ENCODE data around the gene MORC3.

The MORC3 gene

DNA sequence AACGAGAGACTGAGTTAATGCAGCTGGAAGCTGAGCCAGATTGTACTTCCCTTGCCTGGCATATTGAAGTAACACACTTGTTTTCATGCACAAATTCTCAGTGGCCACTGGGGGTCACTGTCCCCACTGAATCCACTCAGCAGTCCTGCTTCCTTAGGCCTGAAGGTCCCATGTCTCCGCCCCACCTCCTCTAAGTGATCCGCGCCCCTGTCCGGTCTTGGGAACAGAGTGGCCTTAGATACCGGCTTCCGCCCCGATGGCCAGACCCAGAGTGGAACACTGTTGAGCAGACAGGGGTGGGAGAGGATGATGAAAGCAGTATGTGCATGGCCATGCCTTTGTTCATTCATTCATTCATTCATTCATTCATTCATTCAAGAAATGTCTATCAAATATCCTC lies 100.0 kb downstream of the MORC3 start:
- H3K27ac Mint-ChIP-seq = no peak overlapping the region
- H3K4me1 Mint-ChIP-seq (ENCODE audit: low read depth) = no peaks in the 10 kb centered on the region
- no peaks in the 10 kb centered on the region for H3K9me3 Mint-ChIP-seq
- H3K36me3 Mint-ChIP-seq (ENCODE audit: low read depth) = peaks cover 24% of the 10 kb centered on the region
- no peak overlapping the region for H3K4me3 Mint-ChIP-seq
- no peaks in the 10 kb centered on the region for H3K27me3 Mint-ChIP-seq

DNA sequence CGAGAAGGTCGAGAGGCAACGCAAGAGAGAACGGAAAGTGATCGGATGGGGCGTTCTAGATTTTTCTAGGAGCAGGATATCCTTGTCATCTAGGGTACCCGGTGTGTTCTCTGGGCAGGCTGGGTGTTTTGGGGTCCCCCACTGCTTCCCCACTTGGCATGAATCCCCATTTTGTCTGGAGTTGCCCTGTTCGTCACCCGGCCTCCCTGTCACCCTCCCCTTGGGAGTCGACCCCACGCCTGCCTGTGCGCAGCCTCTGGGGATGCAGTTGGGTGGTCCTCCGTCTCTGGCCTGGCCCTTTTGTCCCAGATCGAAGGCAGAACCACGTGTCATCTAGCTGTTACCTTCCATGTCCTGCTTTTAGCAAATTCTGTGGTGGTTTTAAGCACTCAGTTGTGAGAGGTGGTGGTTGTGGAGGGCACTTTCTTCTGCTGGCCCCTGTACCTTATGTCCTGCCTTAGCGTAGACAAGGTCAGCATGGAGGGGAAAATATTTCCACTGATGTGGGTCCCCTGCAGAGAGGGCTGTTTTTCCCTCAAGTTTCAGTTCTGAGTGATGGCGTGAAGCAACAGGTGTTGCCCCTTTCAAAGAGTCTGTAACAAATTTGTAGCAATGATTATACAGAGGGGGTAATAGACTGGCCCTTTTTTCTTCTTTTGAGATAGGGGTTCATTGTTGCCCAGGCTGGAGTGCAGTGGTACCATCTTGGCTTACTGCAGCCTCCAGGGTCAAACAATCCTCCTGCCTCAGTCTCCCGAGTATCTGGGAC lies 100.8 kb downstream of the MORC3 start:
- Mint-ChIP-seq H3K9me3 (no peaks in the 10 kb centered on the region), H3K36me3 (ENCODE audit: low read depth) (peaks cover 18% of the 10 kb centered on the region), H3K4me3 (no peak overlapping the region), H3K27ac (no peak overlapping the region), H3K27me3 (no peaks in the 10 kb centered on the region), H3K4me1 (ENCODE audit: low read depth) (no peaks in the 10 kb centered on the region)

DNA sequence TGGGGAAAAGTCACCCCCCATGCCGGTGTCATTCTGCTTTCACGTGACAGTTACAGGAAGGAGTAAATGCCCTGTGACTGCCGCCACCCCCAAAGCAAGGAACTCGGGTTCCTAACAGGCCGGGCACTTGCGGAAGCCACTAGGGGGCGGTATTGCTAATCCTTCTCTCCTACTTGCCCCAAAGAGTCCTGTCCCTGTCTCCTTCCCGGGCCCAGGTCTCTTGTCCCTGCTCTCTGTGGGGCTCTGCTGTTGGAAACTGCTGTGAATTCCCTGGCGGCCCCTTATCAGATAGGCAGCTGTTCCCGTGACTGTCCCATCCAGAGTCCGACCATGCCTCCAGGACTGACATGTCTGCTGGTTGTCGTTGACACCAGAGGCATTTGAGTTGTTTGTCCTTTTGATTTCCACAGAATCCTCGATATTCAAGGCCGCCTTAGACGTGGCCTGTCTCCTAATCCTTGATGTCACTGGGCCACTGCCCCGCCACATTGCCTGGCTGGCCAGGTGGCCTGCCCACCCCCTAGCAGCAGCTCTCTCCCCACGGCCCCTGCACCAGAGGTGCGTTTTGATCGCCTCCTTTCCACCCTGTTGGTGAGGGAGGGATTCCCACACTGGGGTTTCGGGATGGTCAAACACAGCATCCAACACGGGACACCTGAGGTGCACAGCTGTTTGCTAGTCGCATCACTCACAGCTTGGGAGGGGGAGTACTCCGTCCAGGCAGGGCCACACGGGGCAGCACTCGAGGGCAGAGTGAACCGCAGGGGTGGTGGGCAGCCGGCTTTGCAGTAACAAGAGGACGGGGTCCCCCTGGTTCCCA lies 102.5 kb downstream of the MORC3 start:
- Mint-ChIP-seq H3K27ac (no peak overlapping the region), H3K27me3 (no peaks in the 10 kb centered on the region), H3K4me1 (ENCODE audit: low read depth) (no peaks in the 10 kb centered on the region), H3K36me3 (ENCODE audit: low read depth) (peaks cover 7% of the 10 kb centered on the region), H3K4me3 (no peak overlapping the region), H3K9me3 (no peaks in the 10 kb centered on the region)

DNA sequence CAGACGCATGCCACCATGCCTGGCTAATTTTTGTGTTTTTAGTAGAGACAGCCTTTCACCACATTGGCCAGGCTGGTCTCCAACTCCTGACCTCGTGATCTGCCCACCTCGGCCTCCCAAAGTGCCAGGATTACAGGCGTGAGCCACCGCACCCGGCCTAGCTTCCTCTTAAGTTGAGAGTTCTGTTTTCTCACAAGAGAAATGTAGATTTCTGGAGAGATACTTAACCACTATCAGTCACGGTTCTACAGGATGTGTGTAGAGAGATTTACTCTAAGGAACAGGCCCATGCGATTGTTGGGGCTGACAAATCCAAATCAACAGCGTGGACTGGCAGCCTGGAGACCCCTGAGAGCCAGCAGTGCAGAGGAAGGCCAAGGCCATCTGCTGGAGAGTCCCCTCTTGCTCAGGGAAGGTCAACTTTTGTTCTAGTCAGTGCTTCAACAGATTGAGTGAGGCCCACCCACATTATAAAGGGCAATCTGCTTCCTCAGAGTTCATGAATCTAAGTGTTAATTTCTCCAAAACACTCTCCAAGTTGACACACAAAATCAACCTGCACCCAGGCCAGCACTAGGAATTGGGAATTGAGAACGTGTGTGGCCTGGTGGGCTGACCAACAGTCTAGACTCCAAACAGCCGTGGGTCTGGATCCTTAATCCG lies 103.9 kb downstream of the MORC3 start:
- Mint-ChIP-seq H3K27me3 (no peaks in the 10 kb centered on the region), H3K4me3 (no peak overlapping the region), H3K36me3 (ENCODE audit: low read depth) (peaks cover 4% of the 10 kb centered on the region), H3K4me1 (ENCODE audit: low read depth) (peaks cover 4% of the 10 kb centered on the region), H3K27ac (peak overlapping the region; percentile 45), H3K9me3 (no peaks in the 10 kb centered on the region)

DNA sequence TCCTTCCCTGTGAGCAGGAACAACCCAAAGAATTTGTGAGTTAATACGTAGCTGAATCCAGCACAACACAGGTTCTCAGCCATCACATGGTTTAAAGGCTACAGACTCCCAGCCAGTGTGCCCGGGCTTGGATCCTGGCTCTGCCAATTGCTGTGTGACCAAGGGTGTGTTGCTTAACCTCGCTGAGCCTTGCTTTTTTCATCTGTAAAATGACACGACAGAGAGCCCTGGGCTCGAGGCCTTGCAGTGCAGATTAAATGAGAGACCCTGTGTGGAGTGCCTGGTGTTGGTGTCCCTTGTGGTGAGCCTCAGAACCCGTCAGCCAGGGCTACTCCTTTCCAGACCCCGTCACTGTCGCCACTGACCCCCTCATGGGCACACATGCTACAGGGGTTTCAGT lies 104.6 kb downstream of the MORC3 start:
- Mint-ChIP-seq H3K9me3 (no peaks in the 10 kb centered on the region), H3K27me3 (no peaks in the 10 kb centered on the region), H3K4me1 (ENCODE audit: low read depth) (peaks cover 11% of the 10 kb centered on the region), H3K36me3 (ENCODE audit: low read depth) (peaks cover 4% of the 10 kb centered on the region), H3K27ac (no peak overlapping the region), H3K4me3 (no peak overlapping the region)

DNA sequence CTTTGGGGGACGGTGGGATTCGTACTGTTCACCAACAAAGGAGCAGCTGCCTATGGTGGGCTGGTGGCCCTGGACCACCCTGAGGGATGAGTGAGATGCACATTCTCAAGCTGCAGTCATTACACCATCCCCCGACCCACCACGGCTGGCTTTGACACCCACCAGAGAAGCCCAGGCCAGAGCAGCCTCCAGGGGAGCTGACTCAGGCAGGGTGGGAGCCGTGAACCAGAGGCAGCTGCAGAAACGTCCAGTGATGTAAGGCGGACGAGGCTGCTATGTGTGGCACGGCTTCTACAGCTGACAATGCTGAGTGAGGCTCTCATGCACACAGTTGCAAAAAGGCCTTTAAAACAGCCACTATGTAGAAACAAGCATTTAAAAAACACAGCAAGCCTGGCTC lies 105.3 kb downstream of the MORC3 start:
- Mint-ChIP-seq H3K9me3 (no peaks in the 10 kb centered on the region), H3K4me1 (ENCODE audit: low read depth) (peaks cover 18% of the 10 kb centered on the region), H3K36me3 (ENCODE audit: low read depth) (peaks cover 4% of the 10 kb centered on the region), H3K4me3 (no peak overlapping the region), H3K27ac (no peak overlapping the region), H3K27me3 (no peaks in the 10 kb centered on the region)

Measured in stimulated activated naive CD8-positive, alpha-beta T cell treated with anti-CD3 and anti-CD28 coated beads, Interleukin-15, Interleukin-2, amounts not matched to agents 100 ng/mL and 50 ng/mL, for 24 hours (primary cell).